Fibroblast of villous mesenchyme (primary cell): ENCODE measurements around the gene TTC7B. TPM values are rescaled to one million over a fixed set of nuclear protein-coding genes. Genes with fewer than 3 reads are reported as not detected.

Source experiments
- DNase-seq: peaks from one replicate; pipeline ENCODE4 v3.0.0-alpha.2; 2010; ENCODE audit warnings: low read depth
- H3K4me3 ChIP-seq: 2 replicates; pipeline ENCODE4 v1.5.1; 2011; ENCODE audit warnings: low read depth, mild to moderate bottlenecking, low read length
- total RNA-seq: library from RNA; depleted of rRNA; stranded (reverse); fragments of >200 nt; gene quantifications from 2 replicates; pipeline ENCODE4 v1.2.3, GENCODE V29; 2012
- TF ChIP-seq, protein P1 (sequence below): IDR thresholded peaks from 2 replicates; pipeline ENCODE4 v1.5.1; 2012; ENCODE audit warnings: low read depth, mild to moderate bottlenecking, low read length; ENCODE audit not compliant: insufficient read depth

TTC7B gene
- total RNA-seq, 1 donor = 16.8 TPM

- TF ChIP-seq, protein P1, sequence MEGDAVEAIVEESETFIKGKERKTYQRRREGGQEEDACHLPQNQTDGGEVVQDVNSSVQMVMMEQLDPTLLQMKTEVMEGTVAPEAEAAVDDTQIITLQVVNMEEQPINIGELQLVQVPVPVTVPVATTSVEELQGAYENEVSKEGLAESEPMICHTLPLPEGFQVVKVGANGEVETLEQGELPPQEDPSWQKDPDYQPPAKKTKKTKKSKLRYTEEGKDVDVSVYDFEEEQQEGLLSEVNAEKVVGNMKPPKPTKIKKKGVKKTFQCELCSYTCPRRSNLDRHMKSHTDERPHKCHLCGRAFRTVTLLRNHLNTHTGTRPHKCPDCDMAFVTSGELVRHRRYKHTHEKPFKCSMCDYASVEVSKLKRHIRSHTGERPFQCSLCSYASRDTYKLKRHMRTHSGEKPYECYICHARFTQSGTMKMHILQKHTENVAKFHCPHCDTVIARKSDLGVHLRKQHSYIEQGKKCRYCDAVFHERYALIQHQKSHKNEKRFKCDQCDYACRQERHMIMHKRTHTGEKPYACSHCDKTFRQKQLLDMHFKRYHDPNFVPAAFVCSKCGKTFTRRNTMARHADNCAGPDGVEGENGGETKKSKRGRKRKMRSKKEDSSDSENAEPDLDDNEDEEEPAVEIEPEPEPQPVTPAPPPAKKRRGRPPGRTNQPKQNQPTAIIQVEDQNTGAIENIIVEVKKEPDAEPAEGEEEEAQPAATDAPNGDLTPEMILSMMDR = no peak
- no peak for DNase-seq
- H3K4me3 ChIP-seq = no peak overlapping the region
Observed at GRCh38 chr14:90613453-90613852, 202.8 kb downstream of the TTC7B start.

DNA sequence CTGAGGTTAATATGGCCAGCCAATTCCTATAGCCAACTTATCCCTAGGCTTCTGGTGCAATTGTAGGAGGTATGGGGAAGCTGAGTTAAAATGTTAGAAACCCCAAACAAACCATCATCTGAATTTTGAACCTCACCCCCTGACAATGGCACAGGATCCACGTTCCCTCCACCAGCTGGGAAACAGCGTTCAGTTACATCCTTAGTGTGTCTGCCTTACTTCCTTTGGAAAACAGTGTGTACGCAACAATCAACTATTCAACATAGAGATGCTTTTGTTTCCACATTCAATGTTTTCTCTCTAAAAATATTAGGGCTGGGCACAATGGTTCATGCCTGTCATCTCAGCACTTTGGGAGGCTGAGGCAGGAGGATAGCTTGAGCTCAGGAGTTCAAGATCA, 203.4 kb downstream of the TTC7B start:
- H3K4me3 ChIP-seq = no peak overlapping the region
- TF ChIP-seq, protein P1 = no peak
- DNase-seq = no peak

DNA sequence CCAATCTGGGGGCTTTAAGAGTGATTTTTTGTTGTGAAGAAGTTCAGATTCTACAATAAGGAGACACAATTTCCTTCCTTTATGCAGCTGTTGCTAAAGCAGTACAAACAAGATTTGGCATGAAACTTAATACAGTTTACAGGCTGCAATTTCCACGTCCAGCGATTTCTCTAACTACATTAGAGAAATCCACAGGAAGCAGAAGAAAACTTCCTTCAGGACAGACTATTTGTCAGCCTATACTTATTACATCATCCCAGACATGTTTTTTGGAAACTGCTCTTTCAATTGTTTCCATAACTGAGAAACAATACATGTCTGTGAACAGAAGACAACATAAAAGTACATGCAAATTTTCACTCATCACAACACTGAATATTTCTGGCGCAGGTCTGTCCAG, 204.3 kb downstream of the TTC7B start:
- no peak for DNase-seq

GRCh38 chr14:90611501-90611900, 204.7 kb downstream of the TTC7B start:
- H3K4me3 ChIP-seq = no peak overlapping the region
- TF ChIP-seq, protein P1 = no peak
- no peak for DNase-seq

More for the DNA sequence above, 204.3 kb downstream of the TTC7B start:
- TF ChIP-seq, protein P1 = no peak
- H3K4me3 ChIP-seq = no peak overlapping the region

DNA sequence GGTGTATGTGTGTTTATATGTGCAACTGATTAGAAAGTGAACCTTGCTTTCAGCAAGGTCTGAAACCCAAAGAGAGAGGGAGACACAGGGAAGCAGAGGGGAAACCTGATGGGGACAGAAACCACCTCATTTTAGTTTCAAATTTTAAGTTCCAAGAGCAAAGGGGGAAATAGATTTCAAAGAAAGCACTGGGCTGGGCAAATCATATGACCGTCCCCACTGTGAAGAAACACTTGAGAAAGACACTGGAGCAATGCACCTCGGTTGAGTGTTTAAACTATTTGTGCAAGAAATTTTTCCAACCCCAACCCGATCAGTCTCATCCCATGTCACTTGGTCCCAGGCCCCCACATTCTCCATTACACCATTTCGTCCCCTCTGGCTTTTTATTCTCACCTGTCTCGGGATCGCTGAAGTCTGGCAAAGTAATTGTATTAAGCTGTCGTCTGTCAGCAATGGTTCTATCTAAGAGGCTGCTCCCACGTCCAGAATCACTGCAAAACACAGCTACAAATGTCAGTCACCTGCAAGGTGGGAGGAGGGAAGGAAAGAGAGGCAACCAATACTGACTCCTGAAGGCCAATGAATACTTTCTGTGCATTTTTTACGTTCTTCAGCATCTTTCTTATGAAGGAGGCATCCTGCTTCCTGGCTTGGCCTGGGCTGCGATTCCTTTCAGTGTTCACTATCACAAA, 205.7 kb downstream of the TTC7B start:
- TF ChIP-seq, protein P1 = no peak
- DNase-seq = no peak

DNA sequence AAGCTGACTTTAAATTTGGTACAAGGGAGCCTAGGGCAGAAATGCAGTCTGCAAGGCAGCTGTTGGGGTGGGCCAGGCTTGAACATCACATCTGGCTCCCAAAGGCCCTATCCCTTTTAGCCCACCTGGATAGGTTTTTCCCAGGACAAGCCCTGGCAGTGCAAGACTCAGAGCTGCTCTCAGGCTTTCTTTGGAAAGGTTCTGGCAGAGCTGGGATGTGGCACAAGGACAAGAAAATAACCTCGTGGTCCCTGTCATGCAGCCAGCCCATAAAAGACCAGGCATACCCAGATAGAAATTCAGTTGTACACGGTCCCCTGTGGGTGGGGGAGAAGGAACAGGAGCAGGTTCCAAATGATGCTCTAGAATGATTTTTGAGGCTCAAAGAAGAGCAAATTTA, 206.9 kb downstream of the TTC7B start:
- TF ChIP-seq, protein P1 = no peak
- no peak for DNase-seq

More for the DNA sequence above, 205.7 kb downstream of the TTC7B start:
- no peak overlapping the region for H3K4me3 ChIP-seq

GRCh38 chr14:90608929-90609341, 207.3 kb downstream of the TTC7B start:
- TF ChIP-seq, protein P1 = no peak
- no peak overlapping the region for H3K4me3 ChIP-seq
- DNase-seq = no peak

More for the DNA sequence above, 206.9 kb downstream of the TTC7B start:
- no peak overlapping the region for H3K4me3 ChIP-seq
